K562 (cell line): ENCODE measurements around the gene UNC50.

ENCODE experiments used
- CBX2 ChIP-seq: fragments of 200-600 bp; sonication (generic); IDR thresholded peaks from one replicate; pipeline ENCODE4 v1.6.1; 2012; ENCODE audit warnings: mild to moderate bottlenecking, low read length, inconsistent platforms; ENCODE audit not compliant: insufficient read depth, poor library complexity, severe bottlenecking
- EP300 ChIP-seq: IDR thresholded peaks from 2 replicates; pipeline ENCODE4 v1.6.1; 2012; ENCODE audit warnings: low read length, improper control_type of control experiment
- GATAD2B ChIP-seq: fragments of 450-650 bp; IDR thresholded peaks from 2 replicates; pipeline ENCODE4 v1.6.1; 2017; ENCODE audit warnings: mild to moderate bottlenecking, borderline replicate concordance
- KAT8 ChIP-seq: fragments of 450-650 bp; IDR thresholded peaks from 2 replicates; pipeline ENCODE4 v1.6.1; 2016; ENCODE audit warnings: low read depth, mild to moderate bottlenecking
- MCM5 ChIP-seq: fragments of 450-650 bp; IDR thresholded peaks from 2 replicates; pipeline ENCODE4 v1.6.1; 2016; ENCODE audit warnings: low read depth
- POLR2A ChIP-seq: fragments of 450-650 bp; conservative IDR thresholded peaks from 2 replicates; pipeline ENCODE4 v1.6.1; 2016
- RBFOX2 ChIP-seq: fragments of 200-400 bp; formaldehyde crosslinking; IDR thresholded peaks from 2 replicates; pipeline ENCODE4 v1.6.1; 2017; ENCODE audit warnings: low read depth, mild to moderate bottlenecking, low read length, moderate library complexity
- ZFP1 ChIP-seq: fragments of 450-650 bp; formaldehyde crosslinking; IDR thresholded peaks from 2 replicates; pipeline ENCODE4 v1.4.0; 2020; ENCODE audit warnings: mild to moderate bottlenecking, mixed read lengths
- TF ChIP-seq, protein P1 (sequence below): IDR thresholded peaks from 2 replicates; pipeline ENCODE4 v1.6.1; 2014; ENCODE audit warnings: antibody characterized with exemption
- TF ChIP-seq, protein P2 (sequence below), 2 experiments: fragments of 450-650 bp in 1 of 2; IDR thresholded peaks; 2 replicates each; pipeline ENCODE4 v1.6.1; 2011 to 2017; ENCODE audit warnings: low read depth in 2 of 2, antibody characterized with exemption in 1 of 2, borderline replicate concordance in 1 of 2, low read length in 1 of 2, mild to moderate bottlenecking in 1 of 2, mixed read lengths in 1 of 2; ENCODE audit not compliant: control insufficient read depth in 1 of 2

DNA sequence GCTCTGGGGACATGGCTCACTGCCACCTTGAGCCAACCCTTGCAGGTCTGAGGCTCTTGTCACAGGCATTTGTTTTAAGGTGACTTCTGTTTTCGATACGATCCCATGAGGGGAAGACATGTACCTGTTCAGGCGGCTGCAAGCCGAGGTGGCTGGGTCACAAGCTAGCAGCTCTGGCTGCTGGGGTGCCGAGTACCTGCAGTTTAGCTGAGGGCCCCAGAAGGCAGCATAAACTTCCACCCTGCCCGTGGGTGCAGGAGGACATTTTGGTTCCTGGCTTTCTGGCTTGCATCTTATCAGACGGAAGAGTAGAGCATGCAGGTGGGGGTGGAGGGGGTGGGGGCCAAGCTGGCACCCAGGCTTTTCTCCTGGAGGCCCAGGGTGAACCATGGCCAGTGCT lies 28.5 kb upstream of the UNC50 start:
- no peak for TF ChIP-seq ZFP1 (CRISPR knock-in tag)
- TF ChIP-seq POLR2A: no peak
- no peak for TF ChIP-seq MCM5
- TF ChIP-seq CBX2: no peak
- TF ChIP-seq EP300: no peak
- TF ChIP-seq, protein P1, sequence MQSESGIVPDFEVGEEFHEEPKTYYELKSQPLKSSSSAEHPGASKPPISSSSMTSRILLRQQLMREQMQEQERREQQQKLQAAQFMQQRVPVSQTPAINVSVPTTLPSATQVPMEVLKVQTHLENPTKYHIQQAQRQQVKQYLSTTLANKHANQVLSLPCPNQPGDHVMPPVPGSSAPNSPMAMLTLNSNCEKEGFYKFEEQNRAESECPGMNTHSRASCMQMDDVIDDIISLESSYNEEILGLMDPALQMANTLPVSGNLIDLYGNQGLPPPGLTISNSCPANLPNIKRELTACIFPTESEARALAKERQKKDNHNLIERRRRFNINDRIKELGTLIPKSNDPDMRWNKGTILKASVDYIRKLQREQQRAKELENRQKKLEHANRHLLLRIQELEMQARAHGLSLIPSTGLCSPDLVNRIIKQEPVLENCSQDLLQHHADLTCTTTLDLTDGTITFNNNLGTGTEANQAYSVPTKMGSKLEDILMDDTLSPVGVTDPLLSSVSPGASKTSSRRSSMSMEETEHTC: no peak
- TF ChIP-seq, protein P2, sequence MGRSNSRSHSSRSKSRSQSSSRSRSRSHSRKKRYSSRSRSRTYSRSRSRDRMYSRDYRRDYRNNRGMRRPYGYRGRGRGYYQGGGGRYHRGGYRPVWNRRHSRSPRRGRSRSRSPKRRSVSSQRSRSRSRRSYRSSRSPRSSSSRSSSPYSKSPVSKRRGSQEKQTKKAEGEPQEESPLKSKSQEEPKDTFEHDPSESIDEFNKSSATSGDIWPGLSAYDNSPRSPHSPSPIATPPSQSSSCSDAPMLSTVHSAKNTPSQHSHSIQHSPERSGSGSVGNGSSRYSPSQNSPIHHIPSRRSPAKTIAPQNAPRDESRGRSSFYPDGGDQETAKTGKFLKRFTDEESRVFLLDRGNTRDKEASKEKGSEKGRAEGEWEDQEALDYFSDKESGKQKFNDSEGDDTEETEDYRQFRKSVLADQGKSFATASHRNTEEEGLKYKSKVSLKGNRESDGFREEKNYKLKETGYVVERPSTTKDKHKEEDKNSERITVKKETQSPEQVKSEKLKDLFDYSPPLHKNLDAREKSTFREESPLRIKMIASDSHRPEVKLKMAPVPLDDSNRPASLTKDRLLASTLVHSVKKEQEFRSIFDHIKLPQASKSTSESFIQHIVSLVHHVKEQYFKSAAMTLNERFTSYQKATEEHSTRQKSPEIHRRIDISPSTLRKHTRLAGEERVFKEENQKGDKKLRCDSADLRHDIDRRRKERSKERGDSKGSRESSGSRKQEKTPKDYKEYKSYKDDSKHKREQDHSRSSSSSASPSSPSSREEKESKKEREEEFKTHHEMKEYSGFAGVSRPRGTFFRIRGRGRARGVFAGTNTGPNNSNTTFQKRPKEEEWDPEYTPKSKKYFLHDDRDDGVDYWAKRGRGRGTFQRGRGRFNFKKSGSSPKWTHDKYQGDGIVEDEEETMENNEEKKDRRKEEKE (IDR thresholded peaks at IDR 0.05; ENCODE audit: borderline replicate concordance in 1 of 2, control insufficient read depth in 1 of 2, low read depth in 2 of 2, low read length in 1 of 2): no peak
- no peak for TF ChIP-seq KAT8
- no peak for TF ChIP-seq GATAD2B
- no peak for TF ChIP-seq RBFOX2
